GM19351 (cell line): ENCODE results near the gene PDGFD.

Experiments
- ATAC-seq: cut with Tn5 transposase; IDR thresholded peaks from one replicate; pipeline ENCODE4 v1.9.1; 2021; ENCODE audit warnings: mild to moderate bottlenecking, moderate library complexity; ENCODE audit not compliant: unreplicated experiment

Gene PDGFD

GRCh38 chr11:104164028-104164520 is at the start of gene PDGFD:
TSS of gene PDGFD (minus strand) at chr11:104164147.
- ATAC-seq, result peak; percentile 94

- ATAC-seq, result no peak
Measured at GRCh38 chr11:104206936-104207335, 43.0 kb upstream of the PDGFD start.

- no peak for ATAC-seq
Measured at GRCh38 chr11:104205838-104206237, 41.9 kb upstream of the PDGFD start.

- ATAC-seq, result no peak
Measured at GRCh38 chr11:104200688-104201087, 36.7 kb upstream of the PDGFD start.

- no peak for ATAC-seq
Measured at GRCh38 chr11:104199053-104199452, 35.1 kb upstream of the PDGFD start.

GRCh38 chr11:104198576-104198975 is 34.6 kb upstream of the PDGFD start:
- no peak for ATAC-seq

- ATAC-seq, result no peak
Measured at GRCh38 chr11:104191124-104191523, 27.2 kb upstream of the PDGFD start.

- no peak for ATAC-seq
Measured at GRCh38 chr11:104183593-104183992, 19.6 kb upstream of the PDGFD start.

- no peak for ATAC-seq
Measured at GRCh38 chr11:104175769-104176168, 11.8 kb upstream of the PDGFD start.

- ATAC-seq, result no peak
Measured at GRCh38 chr11:104169091-104169490, 5.1 kb upstream of the PDGFD start.

GRCh38 chr11:104165014-104165413 is 1.1 kb upstream of the PDGFD start:
- no peak for ATAC-seq

GRCh38 chr11:104163100-104164027 is 583 bp downstream of the PDGFD start:
- ATAC-seq, result peak; percentile 3

GRCh38 chr11:104161751-104162450 is 2.0 kb downstream of the PDGFD start:
- ATAC-seq, result no peak

GRCh38 chr11:104159356-104159755 is 4.6 kb downstream of the PDGFD start:
- no peak for ATAC-seq

GRCh38 chr11:104155375-104155774 is 8.6 kb downstream of the PDGFD start:
- no peak for ATAC-seq

GRCh38 chr11:104154296-104154695 is 9.7 kb downstream of the PDGFD start:
- no peak for ATAC-seq

- ATAC-seq, result no peak
Measured at GRCh38 chr11:104152941-104153505, 10.9 kb downstream of the PDGFD start.

GRCh38 chr11:104151404-104152204 is 12.3 kb downstream of the PDGFD start:
- ATAC-seq, result no peak

GRCh38 chr11:104148706-104149105 is 15.2 kb downstream of the PDGFD start:
- no peak for ATAC-seq

- ATAC-seq, result no peak
Measured at GRCh38 chr11:104148074-104148473, 15.9 kb downstream of the PDGFD start.

GRCh38 chr11:104146943-104147342 is 17.0 kb downstream of the PDGFD start:
- no peak for ATAC-seq
